GM20431 (cell line): Measurements from ENCODE around the gene HMGB3.
"Not testable (repeated sequence)": the region's sequence is repeated elsewhere in the genome, so short reads cannot be mapped to it uniquely, and the experiment has no call there.

ENCODE experiments used
- in situ Hi-C: fragments of 300-500 bp; cut with MseI, MboI; formaldehyde crosslinking; loops from one replicate; pipeline ENCODE4 v1.15.0; 2020; ENCODE audit warnings: low sequenced_read_pairs; ENCODE audit not compliant: unreplicated experiment

Gene HMGB3

GRCh38 chrX:150975655-150976390 lies 7.3 kb upstream of the HMGB3 start:
- in situ Hi-C loops: no loop called here

GRCh38 chrX:150977411-150978162 lies 5.5 kb upstream of the HMGB3 start:
- in situ Hi-C loops: no loop called here

- in situ Hi-C loops: no loop called here
These were observed 2.9 kb upstream of the HMGB3 start for GRCh38 chrX:150980186-150980585.

GRCh38 chrX:150980711-150981110 lies 2.4 kb upstream of the HMGB3 start:
- in situ Hi-C loops: no loop called here

GRCh38 chrX:150982235-150982787 lies 824 bp upstream of the HMGB3 start:
- in situ Hi-C loops: no loop called here

- in situ Hi-C loops: no loop called here
These were observed 510 bp downstream of the HMGB3 start for GRCh38 chrX:150983521-150984168.

GRCh38 chrX:150984169-150984824 lies 1.2 kb downstream of the HMGB3 start:
- in situ Hi-C loops: no loop called here

GRCh38 chrX:150987687-150988086 lies 4.6 kb downstream of the HMGB3 start:
- in situ Hi-C loops: not testable (repeated sequence)

- in situ Hi-C loops: no loop called here
These were observed 6.3 kb downstream of the HMGB3 start for GRCh38 chrX:150989420-150989819.

GRCh38 chrX:150990910-150991309 lies 7.8 kb downstream of the HMGB3 start:
- in situ Hi-C loops: no loop called here

GRCh38 chrX:151000861-151001331 lies 17.8 kb downstream of the HMGB3 start:
- in situ Hi-C loops: no loop called here

- in situ Hi-C loops: no loop called here
These were observed 20.9 kb downstream of the HMGB3 start for GRCh38 chrX:151004085-151004484.

- in situ Hi-C loops: no loop called here
These were observed 23.4 kb downstream of the HMGB3 start for GRCh38 chrX:151006410-151007109.

GRCh38 chrX:151009582-151009981 lies 26.4 kb downstream of the HMGB3 start:
- in situ Hi-C loops: no loop called here

- in situ Hi-C loops: no loop called here
These were observed 30.1 kb downstream of the HMGB3 start for GRCh38 chrX:151013164-151013743.

GRCh38 chrX:151015684-151016083 lies 32.5 kb downstream of the HMGB3 start:
- in situ Hi-C loops: no loop called here

- in situ Hi-C loops: no loop called here
These were observed 36.7 kb downstream of the HMGB3 start for GRCh38 chrX:151019856-151020255.

GRCh38 chrX:151030845-151031244 lies 47.7 kb downstream of the HMGB3 start:
- in situ Hi-C loops: no loop called here

GRCh38 chrX:151031391-151031975 lies 48.3 kb downstream of the HMGB3 start:
- in situ Hi-C loops: no loop called here
